Measurements from ENCODE around the gene SORCS2.

DNA sequence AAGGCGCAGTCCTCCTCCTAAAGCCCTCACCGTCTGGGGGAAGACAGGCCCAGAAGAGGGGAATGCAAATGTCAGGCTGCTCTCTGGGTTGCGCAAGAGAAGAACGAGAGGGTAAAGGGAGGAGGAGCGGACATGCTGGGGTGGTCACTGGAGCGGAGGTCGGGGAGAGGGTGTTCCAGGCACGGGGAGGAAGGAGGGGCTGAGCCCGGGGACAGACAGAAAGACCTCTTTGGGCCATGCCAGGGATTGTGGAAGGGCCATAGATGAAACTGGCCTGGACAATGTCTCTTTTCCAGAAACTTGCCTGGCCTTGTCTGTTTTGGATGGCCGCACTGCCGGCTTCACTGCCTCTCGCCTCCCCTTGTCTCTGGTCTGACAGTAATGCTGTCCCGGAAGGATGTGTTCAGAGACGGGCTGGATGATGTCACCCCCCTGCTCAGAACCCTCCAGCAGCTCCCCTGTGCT lies 121.0 kb downstream of the SORCS2 start:
- no peak for TF ChIP-seq CTCF (IDR thresholded peaks at IDR 0.05)
- TF ChIP-seq EZH2 (IDR thresholded peaks at IDR 0.05; ENCODE audit: borderline replicate concordance, insufficient read depth, low read depth, low read length, poor library complexity, severe bottlenecking) = no peak
